HEK293 (cell line): ENCODE data around the gene CLSTN1.

Source experiments
- BCL11A ChIP-seq: fragments of 450-650 bp; formaldehyde crosslinking; IDR thresholded peaks from 2 replicates; pipeline ENCODE4 v1.5.1; 2016; ENCODE audit warnings: low read depth, missing biosample characterization, missing genetic modification characterization
- RBAK ChIP-seq: fragments of 450-650 bp; formaldehyde crosslinking; IDR thresholded peaks from 2 replicates; pipeline ENCODE4 v1.5.1; 2016; ENCODE audit warnings: missing biosample characterization, missing genetic modification characterization
- SALL2 ChIP-seq: fragments of 450-650 bp; formaldehyde crosslinking; IDR thresholded peaks from 2 replicates; pipeline ENCODE4 v1.5.0; 2017; ENCODE audit warnings: missing biosample characterization, mild to moderate bottlenecking, missing genetic modification characterization, borderline replicate concordance
- TRIM28 ChIP-seq: IDR thresholded peaks from 2 replicates; pipeline ENCODE4 v1.6.1; 2011; ENCODE audit warnings: low read length, control low read depth, borderline replicate concordance
- ZBTB20 ChIP-seq: fragments of 450-650 bp; formaldehyde crosslinking; IDR thresholded peaks from 2 replicates; pipeline ENCODE4 v1.5.1; 2016; ENCODE audit warnings: missing biosample characterization, missing genetic modification characterization
- ZNF202 ChIP-seq: fragments of 450-650 bp; formaldehyde crosslinking; IDR thresholded peaks from 2 replicates; pipeline ENCODE4 v1.5.1; 2016; ENCODE audit warnings: missing biosample characterization, missing genetic modification characterization, borderline replicate concordance
- ZNF549 ChIP-seq: fragments of 450-650 bp; IDR thresholded peaks from 2 replicates; pipeline ENCODE4 v1.5.1; 2018; ENCODE audit warnings: missing biosample characterization, missing genetic modification characterization, mild to moderate bottlenecking, inconsistent platforms, moderate library complexity
- ZNF561 ChIP-seq: fragments of 450-650 bp; IDR thresholded peaks from 2 replicates; pipeline ENCODE4 v1.5.1; 2018; ENCODE audit warnings: missing biosample characterization, missing genetic modification characterization, borderline replicate concordance
- ZSCAN18 ChIP-seq: fragments of 450-650 bp; formaldehyde crosslinking; IDR thresholded peaks from 2 replicates; pipeline ENCODE4 v1.5.1; 2016; ENCODE audit warnings: missing biosample characterization, missing genetic modification characterization
- TF ChIP-seq, protein P1 (sequence below): fragments of 450-650 bp; formaldehyde crosslinking; IDR thresholded peaks from 2 replicates; pipeline ENCODE4 v1.5.1; 2016; ENCODE audit warnings: missing biosample characterization, missing genetic modification characterization
- TF ChIP-seq, protein P2 (sequence below): fragments of 450-650 bp; formaldehyde crosslinking; IDR thresholded peaks from 2 replicates; pipeline ENCODE4 v1.5.1; 2016; ENCODE audit warnings: missing biosample characterization, missing genetic modification characterization, borderline replicate concordance

DNA sequence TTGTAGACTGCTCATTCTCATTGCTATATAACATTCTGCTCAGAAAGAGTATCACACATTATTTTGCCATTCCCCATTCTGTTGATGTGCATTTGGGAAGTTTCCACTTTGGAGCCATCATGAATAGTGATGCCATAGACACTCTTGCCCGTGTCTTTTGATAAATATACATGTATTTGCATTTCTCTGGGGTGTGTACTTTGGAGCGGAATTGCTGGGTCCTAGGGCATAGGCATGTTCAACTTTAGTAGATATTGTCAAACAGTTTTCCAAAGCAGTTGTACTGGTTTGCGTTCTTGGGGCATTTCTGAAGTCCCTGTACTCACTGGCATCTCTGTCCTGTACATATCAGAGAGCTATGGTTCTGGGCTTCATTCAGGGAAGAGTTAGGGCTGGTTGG is 120.1 kb downstream of the CLSTN1 start:
- no peak for TF ChIP-seq BCL11A (tag by site-specific recombination)
- TF ChIP-seq, protein P1, sequence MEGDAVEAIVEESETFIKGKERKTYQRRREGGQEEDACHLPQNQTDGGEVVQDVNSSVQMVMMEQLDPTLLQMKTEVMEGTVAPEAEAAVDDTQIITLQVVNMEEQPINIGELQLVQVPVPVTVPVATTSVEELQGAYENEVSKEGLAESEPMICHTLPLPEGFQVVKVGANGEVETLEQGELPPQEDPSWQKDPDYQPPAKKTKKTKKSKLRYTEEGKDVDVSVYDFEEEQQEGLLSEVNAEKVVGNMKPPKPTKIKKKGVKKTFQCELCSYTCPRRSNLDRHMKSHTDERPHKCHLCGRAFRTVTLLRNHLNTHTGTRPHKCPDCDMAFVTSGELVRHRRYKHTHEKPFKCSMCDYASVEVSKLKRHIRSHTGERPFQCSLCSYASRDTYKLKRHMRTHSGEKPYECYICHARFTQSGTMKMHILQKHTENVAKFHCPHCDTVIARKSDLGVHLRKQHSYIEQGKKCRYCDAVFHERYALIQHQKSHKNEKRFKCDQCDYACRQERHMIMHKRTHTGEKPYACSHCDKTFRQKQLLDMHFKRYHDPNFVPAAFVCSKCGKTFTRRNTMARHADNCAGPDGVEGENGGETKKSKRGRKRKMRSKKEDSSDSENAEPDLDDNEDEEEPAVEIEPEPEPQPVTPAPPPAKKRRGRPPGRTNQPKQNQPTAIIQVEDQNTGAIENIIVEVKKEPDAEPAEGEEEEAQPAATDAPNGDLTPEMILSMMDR (tag by site-specific recombination), result no peak
- TF ChIP-seq ZSCAN18 (tag by site-specific recombination), result no peak
- no peak for TF ChIP-seq ZNF549
- TF ChIP-seq ZNF561, result no peak
- TF ChIP-seq RBAK, result no peak
- TF ChIP-seq, protein P2, sequence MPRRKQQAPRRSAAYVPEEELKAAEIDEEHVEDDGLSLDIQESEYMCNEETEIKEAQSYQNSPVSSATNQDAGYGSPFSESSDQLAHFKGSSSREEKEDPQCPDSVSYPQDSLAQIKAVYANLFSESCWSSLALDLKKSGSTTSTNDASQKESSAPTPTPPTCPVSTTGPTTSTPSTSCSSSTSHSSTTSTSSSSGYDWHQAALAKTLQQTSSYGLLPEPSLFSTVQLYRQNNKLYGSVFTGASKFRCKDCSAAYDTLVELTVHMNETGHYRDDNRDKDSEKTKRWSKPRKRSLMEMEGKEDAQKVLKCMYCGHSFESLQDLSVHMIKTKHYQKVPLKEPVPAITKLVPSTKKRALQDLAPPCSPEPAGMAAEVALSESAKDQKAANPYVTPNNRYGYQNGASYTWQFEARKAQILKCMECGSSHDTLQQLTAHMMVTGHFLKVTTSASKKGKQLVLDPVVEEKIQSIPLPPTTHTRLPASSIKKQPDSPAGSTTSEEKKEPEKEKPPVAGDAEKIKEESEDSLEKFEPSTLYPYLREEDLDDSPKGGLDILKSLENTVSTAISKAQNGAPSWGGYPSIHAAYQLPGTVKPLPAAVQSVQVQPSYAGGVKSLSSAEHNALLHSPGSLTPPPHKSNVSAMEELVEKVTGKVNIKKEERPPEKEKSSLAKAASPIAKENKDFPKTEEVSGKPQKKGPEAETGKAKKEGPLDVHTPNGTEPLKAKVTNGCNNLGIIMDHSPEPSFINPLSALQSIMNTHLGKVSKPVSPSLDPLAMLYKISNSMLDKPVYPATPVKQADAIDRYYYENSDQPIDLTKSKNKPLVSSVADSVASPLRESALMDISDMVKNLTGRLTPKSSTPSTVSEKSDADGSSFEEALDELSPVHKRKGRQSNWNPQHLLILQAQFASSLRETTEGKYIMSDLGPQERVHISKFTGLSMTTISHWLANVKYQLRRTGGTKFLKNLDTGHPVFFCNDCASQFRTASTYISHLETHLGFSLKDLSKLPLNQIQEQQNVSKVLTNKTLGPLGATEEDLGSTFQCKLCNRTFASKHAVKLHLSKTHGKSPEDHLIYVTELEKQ (tag by site-specific recombination), result no peak
- TF ChIP-seq SALL2, result no peak
- TF ChIP-seq ZNF202, result no peak
- no peak for TF ChIP-seq TRIM28
- TF ChIP-seq ZBTB20 (tag by site-specific recombination), result no peak
